Osteoblast (primary cell): Measurements from ENCODE around the gene ITIH3. TPM values are rescaled to one million over a fixed set of nuclear protein-coding genes. Genes with fewer than 3 reads are reported as not detected.

ENCODE experiments used
- DNase-seq: peaks from one replicate; pipeline ENCODE4 v3.0.0; 2011; ENCODE audit warnings: low spot score, mixed read lengths; ENCODE audit not compliant: insufficient read length; ENCODE audit errors: missing footprints
- H2AFZ ChIP-seq: 2 replicates; pipeline ENCODE4 v1.6.0; 2011; ENCODE audit warnings: mild to moderate bottlenecking, low read length
- H3K27ac ChIP-seq: 2 replicates; pipeline ENCODE4 v1.5.1; 2011; ENCODE audit warnings: mild to moderate bottlenecking, low read depth, low read length, moderate library complexity
- H3K27me3 ChIP-seq: 2 replicates; pipeline ENCODE4 v1.6.0; 2012; ENCODE audit warnings: mild to moderate bottlenecking, control low read depth, inconsistent platforms, low read length, moderate library complexity; ENCODE audit not compliant: insufficient read depth
- H3K36me3 ChIP-seq: 2 replicates; pipeline ENCODE4 v1.5.1; 2011; ENCODE audit warnings: mild to moderate bottlenecking, low read length, control low read depth, moderate library complexity; ENCODE audit not compliant: insufficient read depth
- H3K4me1 ChIP-seq: 2 replicates; pipeline ENCODE4 v1.5.1; 2011; ENCODE audit warnings: mild to moderate bottlenecking, low read length, control low read depth, moderate library complexity; ENCODE audit not compliant: insufficient read depth
- H3K4me2 ChIP-seq: 2 replicates; pipeline ENCODE4 v1.6.0; 2011; ENCODE audit warnings: mild to moderate bottlenecking, low read length; ENCODE audit not compliant: insufficient read depth
- H3K4me3 ChIP-seq: fragments of 200-600 bp; sonication (generic); 3 replicates; pipeline ENCODE4 v1.5.1; 2012; ENCODE audit warnings: mild to moderate bottlenecking, low read length, inconsistent platforms; ENCODE audit not compliant: insufficient read depth
- H3K79me2 ChIP-seq: 2 replicates; pipeline ENCODE4 v1.6.0; 2012; ENCODE audit warnings: mild to moderate bottlenecking, low read length, control low read depth, inconsistent platforms; ENCODE audit not compliant: insufficient read depth
- H3K9me3 ChIP-seq: 2 replicates; pipeline ENCODE4 v1.5.1; 2011; ENCODE audit warnings: low read depth, low read length, control low read depth
- H4K20me1 ChIP-seq: 2 replicates; pipeline ENCODE4 v1.6.0; 2012; ENCODE audit warnings: mild to moderate bottlenecking, low read length, control low read depth; ENCODE audit not compliant: insufficient read depth
- CTCF ChIP-seq: IDR thresholded peaks from 2 replicates; pipeline ENCODE4 v1.5.1; 2011; ENCODE audit warnings: mild to moderate bottlenecking, low read depth, low read length, moderate library complexity; ENCODE audit errors: extremely low read depth
- total RNA-seq: library from RNA; depleted of rRNA; stranded (reverse); fragments of >200 nt; gene quantifications from 2 replicates; pipeline ENCODE4 v1.2.3, GENCODE V29; 2012

ITIH3 gene
- total RNA-seq, 1 donor, result under 0.01 TPM

- Histone ChIP-seq H3K4me2 (no peak overlapping the region), H3K4me1 (peaks cover 8% of the 10 kb centered on the region), H3K9me3 (no peaks in the 10 kb centered on the region), H3K27ac (no peak overlapping the region), H3K27me3 (no peaks in the 10 kb centered on the region), H2AFZ (no peak overlapping the region), H3K36me3 (peaks cover 11% of the 10 kb centered on the region), H3K79me2 (no peaks in the 10 kb centered on the region), H3K4me3 (no peak overlapping the region), H4K20me1 (peaks cover 6% of the 10 kb centered on the region)
- no peak for DNase-seq
- no peak for TF ChIP-seq CTCF
Measured at GRCh38 chr3:52847726-52848125, 53.1 kb downstream of the ITIH3 start.

GRCh38 chr3:52848617-52849016 lies 54.0 kb downstream of the ITIH3 start:
- H3K36me3 ChIP-seq, result peaks cover 11% of the 10 kb centered on the region
- no peaks in the 10 kb centered on the region for H3K27me3 ChIP-seq
- peak; percentile 93 for DNase-seq
- TF ChIP-seq CTCF, result no peak
- no peaks in the 10 kb centered on the region for H3K9me3 ChIP-seq
- H3K4me1 ChIP-seq, result peaks cover 8% of the 10 kb centered on the region
- H3K4me2 ChIP-seq, result no peak overlapping the region
- H4K20me1 ChIP-seq, result peaks cover 6% of the 10 kb centered on the region
- H3K79me2 ChIP-seq, result no peaks in the 10 kb centered on the region
- no peak overlapping the region for H3K4me3 ChIP-seq
- H2AFZ ChIP-seq, result no peak overlapping the region
- H3K27ac ChIP-seq, result no peak overlapping the region

GRCh38 chr3:52849656-52850055 lies 55.1 kb downstream of the ITIH3 start:
- Histone ChIP-seq H3K4me1 (peaks cover 8% of the 10 kb centered on the region), H3K36me3 (peaks cover 11% of the 10 kb centered on the region), H3K27me3 (no peaks in the 10 kb centered on the region), H2AFZ (no peak overlapping the region), H3K27ac (no peak overlapping the region), H3K4me3 (no peak overlapping the region), H4K20me1 (peaks cover 6% of the 10 kb centered on the region), H3K4me2 (no peak overlapping the region), H3K9me3 (no peaks in the 10 kb centered on the region), H3K79me2 (no peaks in the 10 kb centered on the region)
- no peak for TF ChIP-seq CTCF
- DNase-seq, result no peak

- peaks cover 4% of the 10 kb centered on the region for H3K4me1 ChIP-seq
- no peak for DNase-seq
- no peak overlapping the region for H3K4me2 ChIP-seq
- no peaks in the 10 kb centered on the region for H3K9me3 ChIP-seq
- no peaks in the 10 kb centered on the region for H3K27me3 ChIP-seq
- peaks cover 14% of the 10 kb centered on the region for H4K20me1 ChIP-seq
- TF ChIP-seq CTCF, result peak; percentile 58
- H3K79me2 ChIP-seq, result no peaks in the 10 kb centered on the region
- H3K4me3 ChIP-seq, result no peak overlapping the region
- no peak overlapping the region for H2AFZ ChIP-seq
- no peak overlapping the region for H3K27ac ChIP-seq
- H3K36me3 ChIP-seq, result peaks cover 11% of the 10 kb centered on the region
Measured at GRCh38 chr3:52851348-52851747, 56.8 kb downstream of the ITIH3 start.
